Epithelial cell of esophagus (primary cell): ENCODE results near the gene RNF152.
"Not testable (repeated sequence)": the region's sequence is repeated elsewhere in the genome, so short reads cannot be mapped to it uniquely, and the experiment has no call there.

Experiments used
- DNase-seq: peaks from one replicate; pipeline ENCODE4 v3.0.0; 2010; ENCODE audit warnings: low read depth
- H3K4me3 ChIP-seq: 2 replicates; pipeline ENCODE4 v1.5.1; 2011; ENCODE audit warnings: mild to moderate bottlenecking, low read length, control low read depth
- CTCF ChIP-seq: IDR thresholded peaks from 2 replicates; pipeline ENCODE4 v1.5.1; 2011; ENCODE audit warnings: low read depth, mild to moderate bottlenecking, low read length, control low read depth, inconsistent platforms; ENCODE audit not compliant: insufficient read depth; ENCODE audit errors: missing control alignments

The RNF152 gene

GRCh38 chr18:61784834-61785233 lies 108.0 kb downstream of the RNF152 start:
- no peak for DNase-seq
- no peak for TF ChIP-seq CTCF
- no peak overlapping the region for H3K4me3 ChIP-seq

DNA sequence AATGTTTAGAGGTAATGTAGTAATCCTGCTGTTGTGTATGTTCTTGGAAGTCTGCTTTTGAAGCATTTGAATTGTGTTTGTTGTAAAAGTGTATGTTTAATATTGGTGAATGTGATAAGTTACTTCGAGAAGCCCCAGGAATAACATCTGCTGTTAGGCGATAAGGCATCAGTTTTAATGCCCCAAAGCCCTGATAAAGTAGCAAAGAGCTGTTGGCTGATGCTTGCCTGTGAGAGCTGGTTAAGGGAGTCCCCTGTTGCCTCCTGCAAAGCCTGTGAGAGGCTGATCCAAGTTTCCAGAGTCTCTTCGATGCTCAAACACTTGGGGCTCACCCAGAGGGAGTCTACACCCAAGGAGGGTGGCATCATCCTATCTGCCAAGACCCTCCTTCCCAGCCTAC lies 110.3 kb downstream of the RNF152 start:
- TF ChIP-seq CTCF: no peak
- H3K4me3 ChIP-seq: no peak overlapping the region
- DNase-seq: no peak

DNA sequence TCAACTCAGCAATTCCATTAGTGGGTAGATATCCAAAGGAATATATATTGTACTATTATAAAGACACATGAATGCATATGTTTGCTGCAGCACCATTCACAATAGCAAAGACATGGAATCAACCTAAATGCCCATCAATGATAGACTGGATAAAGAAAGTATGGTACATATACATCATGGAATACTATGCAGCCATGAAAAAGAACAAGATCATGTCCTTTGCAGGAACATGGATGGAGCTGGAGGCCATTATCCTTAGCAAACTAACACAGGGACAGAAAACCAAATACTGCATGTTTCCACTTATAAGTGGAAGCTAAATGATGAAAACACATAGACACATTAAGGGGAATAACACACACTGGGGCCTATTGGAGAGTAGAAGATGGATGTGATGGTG lies 116.6 kb downstream of the RNF152 start:
- not testable (repeated sequence) for DNase-seq, H3K4me3 ChIP-seq

DNA sequence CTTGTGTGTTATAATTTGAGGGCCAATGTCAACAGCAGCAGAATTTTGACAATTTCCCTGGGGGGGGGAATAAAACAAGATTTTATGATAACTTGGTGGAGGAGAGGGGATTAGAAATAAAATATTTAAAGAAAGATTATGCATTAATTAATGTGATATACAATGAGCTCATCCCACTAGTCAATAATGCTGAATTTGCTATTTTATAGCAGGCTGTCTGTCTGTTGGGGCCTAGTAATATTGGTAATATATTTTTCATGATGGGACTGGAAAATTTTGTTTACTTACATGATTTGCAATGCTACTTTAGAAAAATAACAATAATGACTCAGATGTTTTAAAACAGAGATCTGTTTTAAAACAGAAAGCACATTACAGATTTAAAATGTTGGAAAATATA lies 118.0 kb downstream of the RNF152 start:
- no peak for TF ChIP-seq CTCF

GRCh38 chr18:61772293-61772848 lies 120.4 kb downstream of the RNF152 start:
- H3K4me3 ChIP-seq: no peak overlapping the region
- DNase-seq: no peak
- TF ChIP-seq CTCF: no peak

More for the DNA sequence above, 118.0 kb downstream of the RNF152 start:
- H3K4me3 ChIP-seq: no peak overlapping the region
- DNase-seq: no peak

DNA sequence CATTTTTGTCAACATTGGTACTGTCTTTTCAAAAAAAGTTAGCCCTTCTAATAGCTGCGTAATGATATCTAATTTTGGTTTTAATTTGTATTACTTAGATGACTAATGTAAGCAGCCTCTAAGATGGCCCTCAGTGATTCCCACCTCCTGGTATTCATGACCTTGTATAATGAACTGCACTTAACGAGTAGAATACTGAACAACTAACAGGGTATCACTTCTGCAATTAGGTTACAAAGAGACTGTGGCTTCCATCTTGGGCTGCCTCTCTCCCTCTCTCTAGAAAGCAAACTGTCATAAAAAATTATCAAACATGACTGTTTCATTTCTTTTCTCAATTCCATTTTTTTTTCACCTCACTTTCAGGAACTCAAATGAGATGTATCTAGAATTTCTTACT lies 120.9 kb downstream of the RNF152 start:
- DNase-seq: no peak
- no peak overlapping the region for H3K4me3 ChIP-seq
- TF ChIP-seq CTCF: no peak

GRCh38 chr18:61770279-61770678 lies 122.5 kb downstream of the RNF152 start:
- no peak overlapping the region for H3K4me3 ChIP-seq
- DNase-seq: no peak
- no peak for TF ChIP-seq CTCF
